GM08714 (cell line): ENCODE data around the gene PHYKPL.

Experiments
- H3K4me3 ChIP-seq: fragments of 200-500 bp; sonication (Bioruptor generic); 2 replicates; pipeline ENCODE4 v1.5.1; 2014; ENCODE audit warnings: mild to moderate bottlenecking, low read length, inconsistent platforms
- ZNF274 ChIP-seq: IDR thresholded peaks from 2 replicates; pipeline ENCODE4 v1.6.1; 2012; ENCODE audit warnings: mild to moderate bottlenecking, low read depth, low read length

Gene PHYKPL

DNA sequence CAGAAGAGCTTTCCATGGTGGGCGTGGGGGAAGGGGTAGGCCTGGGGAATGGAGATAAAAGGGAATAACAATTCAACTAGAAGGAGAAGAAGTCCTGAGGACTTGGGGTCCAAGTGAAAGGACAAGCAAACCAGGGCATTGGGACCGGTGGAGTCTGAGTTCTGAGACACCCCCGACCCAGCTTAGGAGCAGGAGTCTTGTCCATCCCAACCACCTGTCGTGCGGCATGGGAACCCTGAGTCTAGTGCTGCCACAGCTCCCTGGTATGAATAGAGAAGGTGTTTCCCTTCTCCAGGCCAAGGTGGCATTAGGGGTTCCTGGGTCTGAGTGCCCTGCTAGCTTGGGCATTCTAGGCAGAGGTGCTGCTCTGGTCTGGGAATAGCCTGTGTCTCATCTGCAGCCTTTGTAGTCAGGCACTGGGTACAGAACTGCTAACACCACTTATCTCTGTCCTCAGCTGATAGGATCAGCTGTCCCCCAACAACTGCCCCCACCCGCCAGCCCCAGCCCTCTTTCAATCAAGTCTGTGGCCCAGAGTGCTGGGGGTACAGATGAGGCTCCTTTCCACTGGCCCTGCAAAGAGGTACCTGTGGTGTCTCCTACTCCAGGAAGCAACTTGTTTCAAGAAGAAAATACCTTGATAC is 18.3 kb downstream of the PHYKPL start:
- no peak overlapping the region for H3K4me3 ChIP-seq
- TF ChIP-seq ZNF274: no peak

DNA sequence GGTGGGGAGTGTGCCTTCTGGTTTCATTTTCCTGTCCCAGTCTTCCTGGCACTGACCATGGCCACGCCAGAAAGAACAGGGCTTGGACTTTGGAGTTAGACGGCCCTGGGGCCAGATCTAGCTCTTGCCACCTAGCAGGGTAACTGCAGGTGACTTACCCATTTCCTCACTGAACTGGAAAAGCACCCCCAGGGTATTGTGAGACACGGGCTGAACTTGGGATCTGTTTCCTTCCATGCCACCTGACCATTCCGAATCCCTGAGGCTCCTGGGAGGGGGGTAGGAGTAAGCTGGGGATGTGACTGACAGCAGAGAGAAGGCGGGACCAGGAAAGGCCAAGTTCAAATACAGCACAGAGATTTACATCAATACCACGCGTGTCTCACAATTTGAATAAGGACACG is 18.9 kb downstream of the PHYKPL start:
- no peak for TF ChIP-seq ZNF274

DNA sequence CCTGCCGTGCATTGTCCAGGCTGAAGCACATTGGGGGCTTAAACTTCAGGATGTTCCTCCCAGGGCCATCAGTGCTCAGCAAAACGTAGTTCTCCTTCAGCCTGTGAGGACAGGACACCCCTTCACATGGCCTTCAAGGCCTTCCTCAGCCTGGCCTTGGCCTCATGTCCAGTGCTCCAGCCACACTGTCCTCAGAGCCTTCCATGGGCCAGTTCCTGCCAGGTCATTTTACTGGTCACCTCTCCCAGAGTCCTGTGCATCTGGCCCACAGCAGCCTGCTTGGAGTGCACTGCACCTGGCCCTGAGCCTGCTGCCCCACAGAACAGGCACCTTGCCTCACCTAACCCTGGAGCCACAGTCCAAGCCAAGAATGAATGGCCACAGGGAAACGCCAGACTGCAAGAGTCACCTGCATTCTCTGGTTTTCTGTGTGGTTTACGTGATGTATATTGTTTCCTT is 19.6 kb downstream of the PHYKPL start:
- no peak overlapping the region for H3K4me3 ChIP-seq
- TF ChIP-seq ZNF274: no peak

More for the DNA sequence above, 18.9 kb downstream of the PHYKPL start:
- H3K4me3 ChIP-seq: no peak overlapping the region

DNA sequence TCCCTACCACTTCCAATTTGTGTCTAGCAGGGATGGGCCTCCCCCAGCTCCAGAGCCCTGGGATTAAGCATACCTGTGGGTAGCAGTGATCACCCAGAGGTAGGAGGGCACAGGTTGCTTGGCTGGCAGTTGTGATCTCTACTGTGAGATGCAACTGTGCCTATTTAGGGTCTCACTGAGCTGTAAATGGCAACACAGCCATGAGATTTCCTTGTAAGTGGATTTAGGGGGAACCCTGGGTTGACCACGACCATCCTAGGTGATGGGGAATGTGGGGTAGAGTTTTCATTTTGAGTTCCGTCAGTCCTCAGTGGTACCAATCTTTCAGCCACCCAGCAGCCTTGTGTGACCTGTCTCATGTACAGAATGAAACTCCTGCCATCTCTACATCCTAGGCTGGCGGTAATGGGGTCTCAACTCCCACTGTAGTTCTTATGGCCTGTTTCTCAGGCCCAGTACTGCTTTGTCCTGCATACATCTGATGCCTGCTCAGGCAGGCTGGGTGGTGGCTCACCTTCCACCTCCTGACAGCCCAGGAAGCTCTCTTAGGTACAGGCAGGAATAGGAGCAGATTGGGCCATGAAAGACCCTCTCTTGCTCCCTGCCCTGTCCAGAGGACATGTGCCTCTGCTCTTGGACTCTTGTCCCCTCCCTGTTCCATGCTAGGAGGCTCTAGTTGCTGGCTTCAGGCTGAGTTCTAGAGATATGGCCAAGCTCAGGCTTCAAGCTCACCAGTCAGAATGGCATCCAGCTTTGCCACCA is 20.2 kb downstream of the PHYKPL start:
- no peak for TF ChIP-seq ZNF274

DNA sequence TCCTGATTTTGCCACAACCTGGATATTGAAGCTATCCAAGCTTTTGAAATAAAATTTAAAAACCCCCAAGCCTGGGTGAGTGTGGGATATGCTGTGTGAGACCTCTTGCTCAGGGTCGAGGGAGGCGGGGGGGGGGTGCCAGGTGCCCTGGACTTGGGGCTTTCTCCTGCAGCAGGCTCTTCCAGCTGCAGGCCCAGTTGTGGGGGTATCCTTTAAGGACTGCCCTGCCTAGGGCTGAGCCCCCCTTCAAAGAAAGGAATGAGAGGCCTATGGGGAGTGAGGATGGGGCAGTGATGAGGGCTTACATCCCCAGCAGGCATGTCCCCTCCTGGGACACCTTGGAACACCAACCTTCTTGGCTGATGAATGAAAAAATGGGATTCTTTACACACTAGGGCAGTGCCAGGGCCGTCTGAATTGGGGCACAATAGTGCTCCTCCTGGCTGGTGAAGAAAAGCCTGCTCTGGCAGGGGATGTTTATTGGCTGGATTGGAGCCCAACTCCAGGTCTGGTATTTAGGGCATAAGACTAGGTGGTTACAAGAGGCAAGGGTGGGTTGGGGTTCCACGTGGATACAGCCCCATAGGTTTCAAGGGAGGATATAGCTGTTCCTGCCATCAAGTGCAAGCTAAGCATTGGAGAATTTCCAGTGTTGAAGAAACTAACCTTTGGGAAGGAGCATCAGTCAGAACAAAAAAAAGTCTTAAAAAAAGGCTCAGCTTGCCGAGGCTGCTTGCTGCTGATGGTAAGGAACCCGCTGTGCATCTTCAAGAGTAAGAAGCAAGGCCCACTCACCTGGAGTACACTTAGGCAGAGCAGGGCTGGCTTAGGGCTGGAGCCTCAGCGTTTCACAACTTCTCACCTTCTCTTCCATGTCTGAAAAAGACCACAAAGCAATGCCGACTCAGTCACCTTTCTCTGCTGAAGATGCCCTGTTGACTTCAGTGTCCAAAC is 21.2 kb downstream of the PHYKPL start:
- no peak for TF ChIP-seq ZNF274
- no peak overlapping the region for H3K4me3 ChIP-seq

More for the DNA sequence above, 20.2 kb downstream of the PHYKPL start:
- H3K4me3 ChIP-seq: no peak overlapping the region

DNA sequence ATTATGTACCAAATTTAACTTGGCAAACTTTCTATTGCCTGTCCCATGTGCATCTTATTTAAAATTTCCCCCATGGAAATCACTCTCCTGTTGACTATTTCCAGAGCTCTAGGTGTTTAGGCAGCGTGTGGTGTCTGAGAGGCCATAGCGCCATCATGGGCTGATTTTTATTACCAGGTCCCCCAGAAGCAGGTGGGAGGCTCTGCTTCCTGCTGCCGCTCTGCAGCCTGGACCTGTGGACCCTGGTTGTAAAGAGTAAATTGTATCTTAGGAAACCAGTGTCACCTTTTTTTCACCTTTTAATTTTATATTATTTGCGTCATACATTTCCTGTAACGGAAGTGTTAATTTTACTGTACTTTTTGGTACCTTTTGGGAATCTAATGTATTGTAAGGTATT is 21.9 kb downstream of the PHYKPL start:
- H3K4me3 ChIP-seq: no peak overlapping the region
- TF ChIP-seq ZNF274: no peak

DNA sequence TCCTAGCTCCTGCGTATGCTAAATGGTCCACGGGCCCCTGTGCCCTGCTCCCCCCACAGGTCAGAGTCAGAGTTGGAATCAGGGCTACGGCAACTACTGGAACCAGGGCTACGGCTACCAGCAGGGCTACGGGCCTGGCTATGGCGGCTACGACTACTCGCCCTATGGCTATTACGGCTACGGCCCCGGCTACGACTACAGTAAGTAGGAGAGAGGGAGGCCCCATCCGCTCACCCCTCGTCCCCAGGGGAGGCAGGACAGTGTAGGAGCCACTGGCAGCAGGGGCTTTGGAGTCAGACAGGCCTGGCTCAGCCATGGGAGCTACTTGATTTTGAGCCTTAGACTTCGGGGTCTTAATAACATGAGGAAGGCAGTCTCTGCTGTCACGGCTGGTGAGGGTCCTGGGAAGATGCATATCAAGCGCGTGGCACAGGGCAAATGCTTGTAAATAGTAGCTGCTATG is 22.5 kb downstream of the PHYKPL start:
- no peak for TF ChIP-seq ZNF274
- H3K4me3 ChIP-seq: no peak overlapping the region

DNA sequence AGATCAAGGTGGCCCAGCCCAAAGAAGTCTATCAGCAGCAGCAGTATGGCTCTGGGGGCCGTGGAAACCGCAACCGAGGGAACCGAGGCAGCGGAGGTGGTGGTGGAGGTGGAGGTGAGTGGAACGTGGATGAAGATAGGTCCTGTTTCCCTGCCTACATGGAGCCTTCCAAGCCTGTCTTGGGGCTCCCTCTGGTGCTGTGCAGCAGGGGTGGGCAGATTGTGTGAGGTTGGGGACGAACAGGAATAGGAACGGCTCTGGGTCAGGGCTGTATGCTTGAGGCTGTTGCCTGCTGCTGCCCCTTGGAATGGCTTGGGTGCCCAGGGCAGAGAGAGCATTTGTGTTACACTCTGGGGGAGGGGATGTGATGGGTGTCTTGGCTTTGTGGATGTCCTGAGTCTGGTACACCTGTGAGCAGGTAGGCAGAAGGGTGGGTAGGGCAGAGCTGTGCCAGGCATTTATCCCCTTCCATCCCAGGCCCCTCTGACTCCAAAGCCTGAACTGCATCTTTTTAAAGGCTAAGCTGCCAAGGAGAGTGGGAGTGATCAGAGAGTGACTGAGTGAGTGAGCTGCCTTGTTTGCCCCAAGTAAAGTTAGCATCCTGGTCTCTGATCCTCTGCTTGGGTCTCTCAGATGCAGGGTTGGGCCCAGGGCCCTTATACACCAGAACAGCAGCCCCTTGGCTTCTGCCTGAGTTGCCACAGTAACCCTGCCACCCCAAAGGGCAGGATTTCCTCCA is 23.1 kb downstream of the PHYKPL start:
- TF ChIP-seq ZNF274: no peak
- no peak overlapping the region for H3K4me3 ChIP-seq

DNA sequence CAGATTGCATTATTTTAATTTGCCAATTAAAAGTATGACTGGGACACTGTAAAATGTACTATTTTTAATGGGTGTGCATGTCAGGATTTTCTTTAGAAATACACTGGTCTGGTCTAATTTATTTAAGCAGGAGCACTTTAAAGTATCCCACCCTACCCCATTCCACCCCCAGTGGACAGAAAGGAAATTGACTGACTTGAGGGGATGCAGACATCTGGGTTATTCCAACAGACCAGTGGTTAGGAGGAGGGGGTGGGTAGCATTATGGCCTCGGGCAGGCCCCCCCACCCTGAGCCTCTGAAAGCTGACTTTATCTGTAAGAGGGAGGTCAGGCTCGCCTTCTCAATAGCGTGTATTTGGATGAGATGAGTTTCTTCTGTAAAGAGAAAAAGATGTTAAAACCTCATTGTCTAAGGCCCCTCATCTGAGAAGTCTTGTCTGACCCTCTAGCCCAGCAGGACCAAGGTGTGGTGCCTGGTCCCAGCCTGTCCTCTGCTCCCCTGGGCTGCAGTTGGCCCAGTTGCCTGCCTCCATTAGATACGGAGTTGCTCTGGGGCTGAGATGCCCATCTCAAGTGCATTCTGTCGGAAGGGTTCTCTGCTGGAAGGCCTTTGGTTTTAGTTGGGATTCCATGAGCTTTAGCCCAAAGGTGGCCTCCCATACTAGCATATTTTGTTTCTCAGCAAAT is 23.9 kb downstream of the PHYKPL start:
- no peak overlapping the region for H3K4me3 ChIP-seq
- TF ChIP-seq ZNF274: no peak

DNA sequence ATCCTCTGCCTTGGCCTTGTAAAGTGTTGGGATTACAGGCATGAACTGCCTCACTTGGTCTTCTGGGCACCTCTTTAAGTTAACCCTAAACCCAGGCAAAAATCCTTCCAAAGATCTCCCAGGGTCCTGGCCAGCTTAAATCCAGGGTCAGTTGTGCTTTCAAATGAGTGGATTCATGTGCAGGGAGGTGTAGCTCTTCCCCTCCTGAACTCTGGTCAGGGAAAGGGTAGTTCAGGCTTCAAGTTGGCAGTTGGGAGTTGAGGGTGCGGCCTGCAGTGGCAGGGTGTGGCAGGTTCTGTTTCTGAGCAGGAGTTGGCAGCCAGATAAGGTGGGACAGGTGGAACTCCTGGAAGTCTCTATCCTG is 24.7 kb downstream of the PHYKPL start:
- TF ChIP-seq ZNF274: no peak
- H3K4me3 ChIP-seq: no peak overlapping the region

DNA sequence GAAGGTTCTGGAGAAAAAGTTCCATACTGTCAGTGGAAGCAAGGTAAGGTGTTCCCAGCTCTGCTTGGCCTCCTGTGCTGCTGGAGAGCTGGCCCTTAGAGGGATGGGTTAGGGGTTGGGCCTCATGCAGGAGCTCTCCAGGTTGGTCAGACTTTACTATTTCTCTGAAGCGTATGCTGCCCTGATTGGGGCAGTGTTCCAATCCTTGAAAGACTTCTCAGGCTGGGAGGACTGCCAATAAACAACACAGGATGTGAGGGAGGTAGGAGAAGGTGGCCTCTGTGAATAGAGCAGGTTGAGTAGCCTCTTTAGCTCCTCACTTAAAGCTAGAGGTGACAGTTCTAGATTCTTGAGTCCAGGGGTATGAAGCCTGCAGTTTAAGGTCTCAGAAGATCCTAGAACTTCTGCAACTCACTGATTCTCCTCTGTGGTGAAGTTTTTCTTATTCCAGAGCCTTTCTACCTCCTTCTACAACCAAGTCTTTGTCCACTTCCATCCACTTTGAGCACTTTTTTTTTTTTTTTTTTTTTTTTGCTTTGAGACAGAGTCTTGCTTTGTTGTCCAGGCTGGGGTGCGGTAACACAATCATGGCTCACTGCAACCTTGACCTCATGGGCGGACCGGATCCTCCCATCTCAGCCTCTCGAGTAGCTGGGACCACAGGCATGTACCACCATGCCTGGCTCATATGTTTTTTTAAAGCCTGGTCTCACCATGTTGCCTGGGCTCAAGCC is 25.3 kb downstream of the PHYKPL start:
- no peak overlapping the region for H3K4me3 ChIP-seq
- TF ChIP-seq ZNF274: no peak
